Measurements from ENCODE around the gene CHFR.

GRCh38 chr12:132813443-132813842 lies 74.0 kb downstream of the CHFR start:
- TF ChIP-seq SUZ12 (IDR thresholded peaks at IDR 0.05) (no peak), FOXK2 (IDR thresholded peaks at IDR 0.05) (no peak), FOXA1 (IDR thresholded peaks at IDR 0.05) (no peak), BHLHE40 (IDR thresholded peaks at IDR 0.05; ENCODE audit: borderline replicate concordance) (no peak), NFRKB (IDR thresholded peaks at IDR 0.05) (no peak), SP1 (IDR thresholded peaks at IDR 0.05) (no peak), TARDBP (IDR thresholded peaks at IDR 0.05) (no peak), FOXM1 (IDR thresholded peaks at IDR 0.05; ENCODE audit: borderline replicate concordance) (no peak), ELF4 (IDR thresholded peaks at IDR 0.05) (no peak), ARNT (IDR thresholded peaks at IDR 0.05) (no peak)

Measured in HEK293T (cell line).